SK-N-SH (cell line): Measurements from ENCODE around the gene ZNF407. TPM values are rescaled to one million over a fixed set of nuclear protein-coding genes. Genes with fewer than 3 reads are reported as not detected.

ENCODE experiments used
- CTCF ChIA-PET: fragments of 300-600, 350-600 bp; formaldehyde crosslinking; extraction: SDS; loops from one replicate; lab custom pipeline; 2021; lab: Yijun Ruan, JAX
- POLR2A ChIA-PET: fragments of 350-600 bp; sonication (Branson Sonifier 250); formaldehyde crosslinking; extraction: SDS; loops from one replicate; lab custom pipeline; 2020; ENCODE audit warnings: antibody characterized with exemption, inconsistent platforms; lab: Yijun Ruan, JAX
- DNase-seq: peaks from one replicate; pipeline ENCODE4 v3.0.0; 2012
- H2AFZ ChIP-seq: fragments of 200-600 bp; sonication (generic); 2 replicates; pipeline ENCODE4 v1.8.1; 2016; ENCODE audit warnings: antibody characterized with exemption, mild to moderate bottlenecking, low read depth
- H3F3A ChIP-seq: fragments of 200-600 bp; sonication (generic); replicated peaks from 2 replicates; pipeline ENCODE3; 2016; ENCODE audit warnings: antibody characterized with exemption, mild to moderate bottlenecking; ENCODE audit not compliant: insufficient read depth
- H3K27ac ChIP-seq, 2 experiments: fragments of 200-500 bp in 1 of 2; fragments of 200-600 bp in 1 of 2; sonication (Bioruptor generic) in 1 of 2; sonication (generic), shearing (Covaris generic) in 1 of 2; 2 replicates each; pipeline versions ENCODE4 v1.5.1 to v1.6.1; 2014 to 2016; ENCODE audit warnings: low read depth in 2 of 2, inconsistent platforms in 1 of 2, low read length in 1 of 2, mild to moderate bottlenecking in 1 of 2, mixed read lengths in 1 of 2
- H3K27me3 ChIP-seq: fragments of 200-600 bp; sonication (generic), shearing (Covaris generic); 2 replicates; pipeline ENCODE4 v1.6.1; 2016; ENCODE audit warnings: mixed run types; ENCODE audit not compliant: insufficient read depth
- H3K36me3 ChIP-seq, 2 experiments: fragments of 200-500 bp in 1 of 2; fragments of 200-600 bp in 1 of 2; sonication (Bioruptor generic) in 1 of 2; sonication (generic) in 1 of 2; replicated peaks in 1 of 2; 2 replicates each; pipeline versions ENCODE3 to v1.5.1; 2014 to 2016; ENCODE audit warnings: low read length in 1 of 2, mild to moderate bottlenecking in 1 of 2; ENCODE audit not compliant: insufficient read depth in 2 of 2, control insufficient read depth in 1 of 2
- H3K4me1 ChIP-seq, 2 experiments: fragments of 200-500 bp in 1 of 2; fragments of 200-600 bp in 1 of 2; sonication (Bioruptor generic) in 1 of 2; sonication (generic), shearing (Covaris generic) in 1 of 2; 2 replicates each; pipeline versions ENCODE4 v1.5.1 to v1.6.1; 2014 to 2016; ENCODE audit warnings: low read depth in 1 of 2, low read length in 1 of 2, mixed run types in 1 of 2; ENCODE audit not compliant: insufficient read depth in 2 of 2, control insufficient read depth in 1 of 2
- H3K4me2 ChIP-seq: fragments of 200-600 bp; sonication (generic), shearing (Covaris generic); 2 replicates; pipeline ENCODE4 v1.6.1; 2017; ENCODE audit warnings: mixed run types
- H3K4me3 ChIP-seq, 2 experiments: fragments of 200-500 bp in 1 of 2; fragments of 200-600 bp in 1 of 2; sonication (Bioruptor generic) in 1 of 2; sonication (generic), shearing (Covaris generic) in 1 of 2; 2 replicates each; pipeline versions ENCODE4 v1.5.1 to v1.8.1; 2014 to 2016; ENCODE audit warnings: low read depth in 2 of 2, inconsistent platforms in 1 of 2, low read length in 1 of 2, mild to moderate bottlenecking in 1 of 2, mixed read lengths in 1 of 2, moderate library complexity in 1 of 2
- H3K79me2 ChIP-seq: fragments of 200-600 bp; sonication (generic); 2 replicates; pipeline ENCODE4 v1.8.1; 2017; ENCODE audit warnings: mild to moderate bottlenecking; ENCODE audit not compliant: insufficient read depth
- H3K9ac ChIP-seq: fragments of 200-600 bp; sonication (generic); 2 replicates; pipeline ENCODE4 v1.6.1; 2017; ENCODE audit warnings: mixed run types
- H3K9me2 ChIP-seq: fragments of 200-600 bp; sonication (generic); 2 replicates; pipeline ENCODE4 v1.6.1; 2017; ENCODE audit warnings: mixed run types
- H3K9me3 ChIP-seq: fragments of 200-600 bp; sonication (generic); 2 replicates; pipeline ENCODE4 v1.6.1; 2017; ENCODE audit warnings: mixed run types, mild to moderate bottlenecking, moderate library complexity
- H4K20me1 ChIP-seq: fragments of 200-600 bp; sonication (generic); 2 replicates; pipeline ENCODE4 v1.6.1; 2017; ENCODE audit warnings: mild to moderate bottlenecking, mixed run types; ENCODE audit not compliant: insufficient read depth
- CHD2 ChIP-seq: fragments of 150-350 bp; IDR thresholded peaks from 2 replicates; pipeline ENCODE4 v1.6.1; 2018; ENCODE audit warnings: low read length; ENCODE audit not compliant: partially characterized antibody
- EP300 ChIP-seq, 2 experiments: IDR thresholded peaks; 2 replicates each; pipeline versions ENCODE4 v1.4.0 to v1.6.1; 2012; ENCODE audit warnings: borderline replicate concordance in 1 of 2, low read depth in 1 of 2, low read length in 1 of 2
- EZH2phosphoT487 ChIP-seq: fragments of 200-600 bp; sonication (generic); IDR thresholded peaks from 2 replicates; pipeline ENCODE4 v1.6.1; 2017; ENCODE audit warnings: low read depth, mixed run types, mild to moderate bottlenecking, antibody characterized with exemption, moderate library complexity, borderline replicate concordance
- FOXM1 ChIP-seq: IDR thresholded peaks from 2 replicates; pipeline ENCODE4 v1.4.0; 2012; ENCODE audit warnings: low read depth, mild to moderate bottlenecking
- GABPA ChIP-seq: IDR thresholded peaks from 2 replicates; pipeline ENCODE4 v1.4.0; 2012; ENCODE audit warnings: low read depth, mild to moderate bottlenecking
- IRF3 ChIP-seq: fragments of 150-350 bp; IDR thresholded peaks from 2 replicates; pipeline ENCODE4 v1.6.1; 2016; ENCODE audit warnings: mild to moderate bottlenecking, low read depth, low read length
- JUND ChIP-seq: IDR thresholded peaks from 2 replicates; pipeline ENCODE4 v1.4.0; 2012
- MAX ChIP-seq: IDR thresholded peaks from 2 replicates; pipeline ENCODE4 v1.4.0; 2012; ENCODE audit warnings: low read depth
- MEF2A ChIP-seq: IDR thresholded peaks from 2 replicates; pipeline ENCODE4 v1.4.0; 2012; ENCODE audit warnings: low read depth, borderline replicate concordance
- MXI1 ChIP-seq: IDR thresholded peaks from 2 replicates; pipeline ENCODE4 v1.6.1; 2012; ENCODE audit warnings: mild to moderate bottlenecking, low read depth, low read length, improper control_type of control experiment
- NFIC ChIP-seq: IDR thresholded peaks from 2 replicates; pipeline ENCODE4 v1.4.0; 2012; ENCODE audit warnings: borderline replicate concordance
- PBX3 ChIP-seq: IDR thresholded peaks from 2 replicates; pipeline ENCODE4; 2012
- POLR2AphosphoS5 ChIP-seq: IDR thresholded peaks from 2 replicates; pipeline ENCODE4 v1.6.1; 2012; ENCODE audit warnings: low read depth, low read length
- TAF1 ChIP-seq: IDR thresholded peaks from 2 replicates; pipeline ENCODE4 v1.6.1; 2012; ENCODE audit warnings: low read depth, mild to moderate bottlenecking, low read length, moderate library complexity, borderline replicate concordance
- TCF12 ChIP-seq: IDR thresholded peaks from 2 replicates; pipeline ENCODE4 v1.4.0; 2012
- USF1 ChIP-seq: IDR thresholded peaks from 2 replicates; pipeline ENCODE4 v1.4.0; 2012; ENCODE audit warnings: low read depth, borderline replicate concordance
- YY1 ChIP-seq: IDR thresholded peaks from 2 replicates; pipeline ENCODE4 v1.4.0; 2012; ENCODE audit warnings: low read depth, mild to moderate bottlenecking
- WGBS: methylation state at CpG from one replicate; pipeline ENCODE4 v1.1.6; 2017; ENCODE audit warnings: low lambda C conversion rate; 5-methylcytosine and 5-hydroxymethylcytosine counted together
- polyA plus RNA-seq, 3 experiments: library from polyadenylated mRNA; depleted of rRNA; stranded (reverse); fragments of >200 nt; gene quantifications; 2 replicates each; pipeline ENCODE4 v1.2.3, GENCODE V29; 2012

ZNF407 gene
- polyA plus RNA-seq, 1 of the 3 experiments (the other 2 are of a cell fraction): 2.6 TPM

GRCh38 chr18:74836296-74837139 lies 238.8 kb downstream of the ZNF407 start:
- Histone ChIP-seq H3K9me3 (no peaks in the 10 kb centered on the region), H2AFZ (peak overlapping the region; percentile 32; the same call in 1 of the 2 replicates), H3F3A (peaks cover 16% of the 10 kb centered on the region), H3K4me1 (peaks cover 8 to 23% of the 10 kb centered on the region in 2 experiments), H4K20me1 (no peaks in the 10 kb centered on the region), H3K27ac (peak overlapping the region in 1 of 2 experiments; percentile 4; a peak in 2 of 4 replicates), H3K4me2 (peak overlapping the region; percentile 47), H3K4me3 (no peak overlapping the region), H3K9me2 (no peaks in the 10 kb centered on the region), H3K36me3 (no peaks in the 10 kb centered on the region), H3K79me2 (no peaks in the 10 kb centered on the region), H3K9ac (no peak overlapping the region), H3K27me3 (no peaks in the 10 kb centered on the region)
- peak; percentile 61 for DNase-seq
- WGBS: 28% methylated on average over 5 of the region's 8 CpGs
- CTCF ChIA-PET: interaction anchor here (2.0 kb wide), 1 partner anchor 17 kb away, joined by 9 read pairs; no protein-coding TSS in a partner anchor
- POLR2A ChIA-PET: no interaction called here
- TF ChIP-seq IRF3 (no peak), POLR2AphosphoS5 (no peak), GABPA (no peak), FOXM1 (no peak), NFIC (peak; percentile 74), CHD2 (peak; percentile 23), EP300 (IDR thresholded peaks at IDR 0.05; ENCODE audit: borderline replicate concordance in 1 of 2, low read depth in 1 of 2, low read length in 1 of 2) (no peak), PBX3 (no peak), MEF2A (no peak), USF1 (no peak), TCF12 (no peak)

- no peaks in the 10 kb centered on the region for H3K27me3 ChIP-seq
- WGBS: 83% methylated on average over 7 of the region's 7 CpGs
- no peak overlapping the region for H2AFZ ChIP-seq
- H3K9ac ChIP-seq: no peak overlapping the region
- DNase-seq: no peak
- peaks cover 8 to 12% of the 10 kb centered on the region in 2 experiments for H3K4me1 ChIP-seq
- POLR2A ChIA-PET: no interaction called here
- no peaks in the 10 kb centered on the region for H3K9me3 ChIP-seq
- H3F3A ChIP-seq: peaks cover 9% of the 10 kb centered on the region
- no peak overlapping the region for H3K4me3 ChIP-seq
- H3K36me3 ChIP-seq: no peaks in the 10 kb centered on the region
- no peaks in the 10 kb centered on the region for H3K9me2 ChIP-seq
- H4K20me1 ChIP-seq: no peaks in the 10 kb centered on the region
- H3K27ac ChIP-seq: 0 out of 4 replicates have a peak overlapping the region, but pooled peaks of 1 of the 2 experiments have one; percentile 23
- no peaks in the 10 kb centered on the region for H3K79me2 ChIP-seq
- CTCF ChIA-PET: no interaction called here
- H3K4me2 ChIP-seq: peak overlapping the region; percentile 62
- TF ChIP-seq TAF1: no peak
- no peak for TF ChIP-seq POLR2AphosphoS5
- TF ChIP-seq JUND: no peak
- no peak for TF ChIP-seq NFIC
- no peak for TF ChIP-seq EZH2phosphoT487
- TF ChIP-seq MXI1: no peak
- TF ChIP-seq YY1: no peak
- no peak for TF ChIP-seq PBX3
- TF ChIP-seq TCF12: no peak
- TF ChIP-seq FOXM1: no peak
- no peak for TF ChIP-seq EP300 (IDR thresholded peaks at IDR 0.05; ENCODE audit: borderline replicate concordance in 1 of 2, low read depth in 1 of 2, low read length in 1 of 2)
- no peak for TF ChIP-seq MAX
Observed at GRCh38 chr18:74840492-74841167, 243.0 kb downstream of the ZNF407 start.
